Transverse colon (tissue), 4 donors: ENCODE data around the gene IHH.

ENCODE experiments used
- EP300 ChIP-seq: sonication (generic); formaldehyde crosslinking; IDR thresholded peaks from one replicate; pipeline ENCODE4 v1.6.1; 2017; ENCODE audit warnings: antibody characterized with exemption, low read depth
- POLR2A ChIP-seq: fragments of 450-650 bp; IDR thresholded peaks from one replicate; pipeline ENCODE4 v1.6.1; 2016; ENCODE audit warnings: antibody characterized with exemption, mild to moderate bottlenecking, moderate library complexity
- POLR2AphosphoS5 ChIP-seq, 3 donors: sonication (generic); formaldehyde crosslinking; IDR thresholded peaks; one replicate each; pipeline ENCODE4 v1.6.1; 2016; ENCODE audit warnings: antibody characterized with exemption in 3 of 3
- TF ChIP-seq, protein P1 (sequence below), 5 experiments: fragments of 200-600 bp in 3 of 5; fragments of 450-650 bp in 2 of 5; sonication (generic) in 3 of 5; IDR thresholded peaks; 1 replicate in 2 of 5; 2 replicates in 3 of 5; pipeline ENCODE4 v1.5.1; 2016 to 2017; ENCODE audit warnings: antibody characterized with exemption in 5 of 5, inconsistent platforms in 3 of 5, mild to moderate bottlenecking in 2 of 5, moderate library complexity in 1 of 5

DNA sequence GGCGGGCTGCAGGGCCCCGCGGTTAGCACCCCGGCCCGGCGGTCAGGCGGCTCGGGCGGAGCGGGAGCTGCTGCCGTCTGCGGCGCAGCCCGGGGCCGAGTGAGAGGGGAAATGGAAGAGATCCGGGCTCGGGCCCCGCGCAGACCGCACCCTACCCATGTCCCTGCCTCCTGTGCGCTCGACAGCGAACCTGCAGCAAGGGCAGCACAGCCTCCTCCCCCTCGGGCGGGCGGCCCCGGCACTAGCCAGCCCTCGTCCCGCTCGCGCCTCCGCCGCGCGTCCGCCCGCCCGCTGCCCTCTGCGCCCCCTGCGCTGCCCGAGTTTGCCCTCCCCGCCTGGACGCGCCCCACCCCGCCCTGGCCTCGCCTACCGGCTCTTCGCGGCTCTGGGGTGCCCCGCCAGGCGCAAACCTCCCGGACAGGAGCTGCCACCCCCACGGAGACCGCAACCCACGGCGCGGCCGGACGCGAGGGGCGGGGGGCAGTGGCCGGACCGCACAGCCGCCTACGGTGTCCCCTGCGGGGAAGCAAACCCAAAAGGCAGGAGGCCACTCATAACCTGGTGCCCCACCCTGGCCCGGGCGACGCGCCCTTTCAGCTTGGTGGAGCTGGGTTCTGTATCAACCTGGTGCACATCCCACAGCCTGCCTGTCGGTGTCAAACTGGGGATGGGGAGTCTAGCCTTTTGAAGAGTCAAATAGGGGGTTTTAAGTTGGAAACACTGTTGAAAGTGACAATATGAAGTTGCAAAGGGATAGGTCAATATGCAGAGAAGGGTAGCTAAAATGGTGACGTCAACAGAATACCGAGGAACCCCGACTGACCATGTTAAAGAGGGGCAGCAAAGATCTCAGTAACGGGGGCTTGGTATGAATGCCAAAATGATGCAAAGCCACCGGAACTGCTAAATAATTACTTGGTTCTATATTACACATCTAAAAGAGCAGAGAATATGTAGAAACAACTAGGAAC is at the start of gene IHH:
- TF ChIP-seq, protein P1, sequence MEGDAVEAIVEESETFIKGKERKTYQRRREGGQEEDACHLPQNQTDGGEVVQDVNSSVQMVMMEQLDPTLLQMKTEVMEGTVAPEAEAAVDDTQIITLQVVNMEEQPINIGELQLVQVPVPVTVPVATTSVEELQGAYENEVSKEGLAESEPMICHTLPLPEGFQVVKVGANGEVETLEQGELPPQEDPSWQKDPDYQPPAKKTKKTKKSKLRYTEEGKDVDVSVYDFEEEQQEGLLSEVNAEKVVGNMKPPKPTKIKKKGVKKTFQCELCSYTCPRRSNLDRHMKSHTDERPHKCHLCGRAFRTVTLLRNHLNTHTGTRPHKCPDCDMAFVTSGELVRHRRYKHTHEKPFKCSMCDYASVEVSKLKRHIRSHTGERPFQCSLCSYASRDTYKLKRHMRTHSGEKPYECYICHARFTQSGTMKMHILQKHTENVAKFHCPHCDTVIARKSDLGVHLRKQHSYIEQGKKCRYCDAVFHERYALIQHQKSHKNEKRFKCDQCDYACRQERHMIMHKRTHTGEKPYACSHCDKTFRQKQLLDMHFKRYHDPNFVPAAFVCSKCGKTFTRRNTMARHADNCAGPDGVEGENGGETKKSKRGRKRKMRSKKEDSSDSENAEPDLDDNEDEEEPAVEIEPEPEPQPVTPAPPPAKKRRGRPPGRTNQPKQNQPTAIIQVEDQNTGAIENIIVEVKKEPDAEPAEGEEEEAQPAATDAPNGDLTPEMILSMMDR (IDR thresholded peaks at IDR 0.05), result peak in 1 of 5 experiments; percentile 10
- TF ChIP-seq POLR2AphosphoS5 (IDR thresholded peaks at IDR 0.05) (peak; percentile 69 to 92 (median 90)), POLR2A (peak; percentile 82), EP300 (no peak)
